B cell (primary cell): ENCODE data around the gene FAF1. TPM values are rescaled to one million over a fixed set of nuclear protein-coding genes. Genes with fewer than 3 reads are reported as not detected.

Source experiments
- ATAC-seq: fragments of 200-7000 bp; cut with Tn5 transposase; one replicate; pipeline ENCODE4 v1.10.0; 2021; ENCODE audit warnings: low read depth, mild to moderate bottlenecking, moderate number of reproducible peaks, moderate library complexity
- CTCF ChIA-PET: fragments of 350-600 bp; sonication (Branson Sonifier 250); formaldehyde crosslinking; loops from one replicate; lab custom pipeline; 2021; ENCODE audit warnings: antibody characterized with exemption, inconsistent platforms; lab: Charles Lee
- POLR2A ChIA-PET: fragments of 350-600 bp; sonication (Branson Sonifier 250); formaldehyde crosslinking; loops from one replicate; lab custom pipeline; 2021; ENCODE audit warnings: antibody characterized with exemption; lab: Charles Lee
- DNase-seq: peaks from one replicate; pipeline ENCODE4 v3.0.0; 2013
- H2AFZ ChIP-seq: 2 replicates; pipeline ENCODE4 v1.6.1; 2012; ENCODE audit warnings: mild to moderate bottlenecking, low read depth, low read length; ENCODE audit not compliant: insufficient read depth, poor library complexity, severe bottlenecking
- H3K27ac ChIP-seq, 2 donors: 1 replicate in 1 of 2; 2 replicates in 1 of 2; pipeline ENCODE4 v1.5.1; 2012 to 2013; ENCODE audit warnings: low read length in 2 of 2, mild to moderate bottlenecking in 2 of 2, moderate library complexity in 1 of 2
- H3K27me3 ChIP-seq, 4 experiments: fragments of 200-600 bp in 1 of 4; sonication (generic) in 1 of 4; replicated peaks in 1 of 4; 1 replicate in 2 of 4; 2 replicates in 2 of 4; pipeline versions ENCODE4 v1.6.1 to v1.7.0; 2013 to 2016; ENCODE audit warnings: low read length in 3 of 4, mild to moderate bottlenecking in 2 of 4, mixed read lengths in 1 of 4, moderate library complexity in 1 of 4; ENCODE audit not compliant: insufficient read depth in 4 of 4, control insufficient read depth in 3 of 4; ENCODE audit errors: control extremely low read depth in 1 of 4
- H3K36me3 ChIP-seq, 2 experiments: replicated peaks in 1 of 2; 1 replicate in 1 of 2; 2 replicates in 1 of 2; pipeline versions ENCODE4 v1.6.1 to v1.7.1; 2013; ENCODE audit warnings: low read length in 1 of 2; ENCODE audit not compliant: insufficient read depth in 2 of 2, control insufficient read depth in 1 of 2; ENCODE audit errors: control extremely low read depth in 1 of 2, extremely low read depth in 1 of 2
- H3K4me1 ChIP-seq, 2 donors: fragments of 200-600 bp in 1 of 2; sonication (generic) in 1 of 2; 1 replicate in 1 of 2; 2 replicates in 1 of 2; pipeline versions ENCODE4 v1.5.1 to v1.6.1; 2013 to 2017; ENCODE audit warnings: low read length in 2 of 2; ENCODE audit not compliant: control insufficient read depth in 2 of 2, insufficient read depth in 2 of 2
- H3K4me2 ChIP-seq: replicated peaks from 2 replicates; pipeline ENCODE3; 2012; ENCODE audit warnings: mild to moderate bottlenecking, low read depth, low read length; ENCODE audit not compliant: poor library complexity, severe bottlenecking
- H3K4me3 ChIP-seq, 5 experiments: fragments of 200-600 bp in 1 of 5; sonication (generic) in 1 of 5; 1 replicate in 3 of 5; 2 replicates in 2 of 5; pipeline versions ENCODE4 v1.5.1 to v1.7.0; 2011 to 2016; ENCODE audit warnings: low read length in 4 of 5, mild to moderate bottlenecking in 4 of 5, low read depth in 2 of 5, control low read depth in 1 of 5, moderate library complexity in 1 of 5; ENCODE audit not compliant: insufficient read depth in 1 of 5; ENCODE audit errors: control extremely low read depth in 1 of 5, extremely low read depth in 1 of 5
- H3K79me2 ChIP-seq: fragments of 200-600 bp; sonication (generic); one replicate; pipeline ENCODE4 v1.6.0; 2016; ENCODE audit warnings: low read length; ENCODE audit not compliant: control insufficient read depth, insufficient read depth
- H3K9ac ChIP-seq: fragments of 200-600 bp; sonication (generic); 2 replicates; pipeline ENCODE4 v1.6.1; 2017; ENCODE audit warnings: mild to moderate bottlenecking, low read length, moderate library complexity
- H3K9me3 ChIP-seq, 3 donors: one replicate each; pipeline versions ENCODE4 v1.6.1 to v1.7.1; 2013; ENCODE audit warnings: low read length in 2 of 3; ENCODE audit not compliant: control insufficient read depth in 2 of 3, insufficient read depth in 1 of 3; ENCODE audit errors: control extremely low read depth in 1 of 3
- H4K20me1 ChIP-seq: 2 replicates; pipeline ENCODE4 v1.6.0; 2012; ENCODE audit warnings: mild to moderate bottlenecking, low read length; ENCODE audit not compliant: insufficient read depth, control insufficient read depth, poor library complexity, severe bottlenecking
- H3K27ac Mint-ChIP-seq: one replicate; pipeline ENCODE4 v1.8.0; 2021; ENCODE audit warnings: mixed read lengths
- H3K27me3 Mint-ChIP-seq: one replicate; pipeline ENCODE4 v1.8.0; 2021; ENCODE audit warnings: mixed read lengths
- H3K4me1 Mint-ChIP-seq: one replicate; pipeline ENCODE4 v1.8.0; 2021; ENCODE audit warnings: mixed read lengths
- H3K4me3 Mint-ChIP-seq: one replicate; pipeline ENCODE4 v1.8.0; 2021; ENCODE audit warnings: mixed read lengths
- H3K9me3 Mint-ChIP-seq: one replicate; pipeline ENCODE4 v1.8.0; 2022; ENCODE audit warnings: mixed read lengths; ENCODE audit not compliant: insufficient read depth
- EZH2 ChIP-seq: IDR thresholded peaks from 2 replicates; pipeline ENCODE4 v1.6.1; 2012; ENCODE audit warnings: borderline replicate concordance, low read depth, mild to moderate bottlenecking, moderate library complexity, low read length; ENCODE audit not compliant: insufficient read depth, poor library complexity, severe bottlenecking
- WGBS: methylation state at CpG from one replicate; pipeline ENCODE4 v1.1.5; 2013; ENCODE audit warnings: missing lambda C conversion rate; ENCODE audit not compliant: insufficient coverage; 5-methylcytosine and 5-hydroxymethylcytosine counted together
- intact Hi-C: fragments of 100-400 bp; cut with micrococcal nuclease; formaldehyde crosslinking; loops from one replicate; pipeline ENCODE4 v1.10.0; 2022
- polyA plus RNA-seq: library from polyadenylated mRNA; depleted of rRNA; stranded (reverse); fragments of >200 nt; gene quantifications from 2 replicates; pipeline ENCODE4 v1.2.3, GENCODE V29; 2012
- total RNA-seq, 2 donors: library from RNA; stranded (reverse); fragments of 120-200 nt in 1 of 2; gene quantifications; 1 replicate in 1 of 2; 2 replicates in 1 of 2; pipeline versions ENCODE4 v1.2.3 to v1.2.4, GENCODE V29; 2013 to 2022
- TF ChIP-seq, protein P1 (sequence below): fragments of 200-600 bp; IDR thresholded peaks from one replicate; pipeline ENCODE4 v1.8.0; 2022; ENCODE audit warnings: antibody characterized with exemption, mild to moderate bottlenecking

The FAF1 gene
- total and polyA plus RNA-seq, 2 donors (not counting 1 experiment from before 2014, with no cell fraction given): 10.1 to 58.4 TPM

DNA sequence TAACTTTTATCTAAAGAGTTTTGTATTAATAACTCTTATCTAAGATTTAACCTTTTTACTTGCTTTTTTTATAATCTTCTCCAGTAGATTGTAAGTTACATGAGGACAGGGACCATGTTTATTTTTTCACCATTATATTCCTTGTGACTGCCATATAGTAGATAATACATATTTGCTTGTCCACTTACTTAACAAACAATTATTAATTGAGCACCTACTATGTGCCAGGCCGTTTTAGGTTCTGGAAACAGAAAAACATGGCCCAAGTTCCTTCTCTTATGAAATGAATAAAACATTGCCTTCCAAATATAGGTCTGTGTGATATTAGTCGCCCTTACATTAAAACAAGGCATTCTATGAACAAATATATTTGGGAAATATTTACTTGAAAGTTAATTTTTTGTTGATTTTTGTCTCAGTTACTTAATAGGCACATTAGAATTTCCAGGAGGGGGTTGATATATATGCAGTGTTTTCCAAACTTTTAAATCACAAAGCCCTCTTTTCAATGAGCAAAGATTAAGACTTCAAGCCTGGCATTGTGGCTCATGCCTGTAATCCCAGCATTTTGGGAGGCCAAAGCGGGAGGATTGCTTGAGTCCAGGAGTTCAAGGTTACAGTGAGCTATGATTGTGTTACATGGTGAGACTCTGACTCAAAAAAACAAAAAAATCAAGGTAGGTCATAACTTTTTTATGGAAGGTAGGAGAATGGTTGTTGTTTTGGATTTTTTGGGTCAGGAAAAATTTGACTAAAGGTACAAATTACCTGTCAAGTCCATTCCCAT is 32.7 kb upstream of the FAF1 start:
- POLR2A ChIA-PET: no interaction called here
- Mint-ChIP-seq H3K27ac (no peak overlapping the region), H3K4me1 (no peaks in the 10 kb centered on the region), H3K9me3 (no peaks in the 10 kb centered on the region), H3K4me3 (no peak overlapping the region), H3K27me3 (no peaks in the 10 kb centered on the region)
- Histone ChIP-seq H3K9ac (no peak overlapping the region), H3K27ac (no peak overlapping the region), H3K4me2 (no peak overlapping the region), H3K27me3 (no peaks in the 10 kb centered on the region), H2AFZ (no peak overlapping the region), H3K36me3 (no peaks in the 10 kb centered on the region), H3K4me3 (no peak overlapping the region), H3K9me3 (no peaks in the 10 kb centered on the region), H3K79me2 (no peaks in the 10 kb centered on the region), H3K4me1 (no peaks in the 10 kb centered on the region), H4K20me1 (no peaks in the 10 kb centered on the region)
- intact Hi-C loops: no loop called here
- DNase-seq: no peak
- ATAC-seq: no peak
- TF ChIP-seq EZH2: no peak
- TF ChIP-seq, protein P1, sequence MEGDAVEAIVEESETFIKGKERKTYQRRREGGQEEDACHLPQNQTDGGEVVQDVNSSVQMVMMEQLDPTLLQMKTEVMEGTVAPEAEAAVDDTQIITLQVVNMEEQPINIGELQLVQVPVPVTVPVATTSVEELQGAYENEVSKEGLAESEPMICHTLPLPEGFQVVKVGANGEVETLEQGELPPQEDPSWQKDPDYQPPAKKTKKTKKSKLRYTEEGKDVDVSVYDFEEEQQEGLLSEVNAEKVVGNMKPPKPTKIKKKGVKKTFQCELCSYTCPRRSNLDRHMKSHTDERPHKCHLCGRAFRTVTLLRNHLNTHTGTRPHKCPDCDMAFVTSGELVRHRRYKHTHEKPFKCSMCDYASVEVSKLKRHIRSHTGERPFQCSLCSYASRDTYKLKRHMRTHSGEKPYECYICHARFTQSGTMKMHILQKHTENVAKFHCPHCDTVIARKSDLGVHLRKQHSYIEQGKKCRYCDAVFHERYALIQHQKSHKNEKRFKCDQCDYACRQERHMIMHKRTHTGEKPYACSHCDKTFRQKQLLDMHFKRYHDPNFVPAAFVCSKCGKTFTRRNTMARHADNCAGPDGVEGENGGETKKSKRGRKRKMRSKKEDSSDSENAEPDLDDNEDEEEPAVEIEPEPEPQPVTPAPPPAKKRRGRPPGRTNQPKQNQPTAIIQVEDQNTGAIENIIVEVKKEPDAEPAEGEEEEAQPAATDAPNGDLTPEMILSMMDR: no peak
- 100% methylated on average over 1 of the region's 3 CpGs for whole genome bisulfite sequencing
- CTCF ChIA-PET: no interaction called here

- Mint-ChIP-seq H3K4me3 (no peak overlapping the region), H3K4me1 (no peaks in the 10 kb centered on the region), H3K9me3 (no peaks in the 10 kb centered on the region), H3K27me3 (no peaks in the 10 kb centered on the region), H3K27ac (no peak overlapping the region)
- Histone ChIP-seq H3K27ac (no peak overlapping the region), H3K79me2 (no peaks in the 10 kb centered on the region), H3K9me3 (no peaks in the 10 kb centered on the region), H3K4me1 (no peaks in the 10 kb centered on the region), H3K27me3 (no peaks in the 10 kb centered on the region), H4K20me1 (no peaks in the 10 kb centered on the region), H2AFZ (no peak overlapping the region), H3K4me2 (no peak overlapping the region), H3K36me3 (no peaks in the 10 kb centered on the region), H3K4me3 (no peak overlapping the region), H3K9ac (no peak overlapping the region)
- ATAC-seq: no peak
- CTCF ChIA-PET: interaction anchor here (0.5 kb wide), 1 partner anchor 1769 kb away, joined by 5 read pairs; no protein-coding TSS in a partner anchor
- no peak for DNase-seq
- TF ChIP-seq, protein P1: no peak
- no peak for TF ChIP-seq EZH2
- POLR2A ChIA-PET: no interaction called here
- no CpG with 5 or more reads among the region's 2 CpGs for WGBS
- intact Hi-C loops: no loop called here
These were observed 29.6 kb upstream of the FAF1 start for GRCh38 chr1:50989694-50990093.
